ENCODE measurements around the gene CBFB. TPM values are rescaled to one million over a fixed set of nuclear protein-coding genes. Genes with fewer than 3 reads are reported as not detected.

The CBFB gene
- total RNA-seq, 3 donors from 2014 or later (not counting 1 experiment from before 2014, with no cell fraction given): 96.1 to 102 (median 97.2) TPM

DNA sequence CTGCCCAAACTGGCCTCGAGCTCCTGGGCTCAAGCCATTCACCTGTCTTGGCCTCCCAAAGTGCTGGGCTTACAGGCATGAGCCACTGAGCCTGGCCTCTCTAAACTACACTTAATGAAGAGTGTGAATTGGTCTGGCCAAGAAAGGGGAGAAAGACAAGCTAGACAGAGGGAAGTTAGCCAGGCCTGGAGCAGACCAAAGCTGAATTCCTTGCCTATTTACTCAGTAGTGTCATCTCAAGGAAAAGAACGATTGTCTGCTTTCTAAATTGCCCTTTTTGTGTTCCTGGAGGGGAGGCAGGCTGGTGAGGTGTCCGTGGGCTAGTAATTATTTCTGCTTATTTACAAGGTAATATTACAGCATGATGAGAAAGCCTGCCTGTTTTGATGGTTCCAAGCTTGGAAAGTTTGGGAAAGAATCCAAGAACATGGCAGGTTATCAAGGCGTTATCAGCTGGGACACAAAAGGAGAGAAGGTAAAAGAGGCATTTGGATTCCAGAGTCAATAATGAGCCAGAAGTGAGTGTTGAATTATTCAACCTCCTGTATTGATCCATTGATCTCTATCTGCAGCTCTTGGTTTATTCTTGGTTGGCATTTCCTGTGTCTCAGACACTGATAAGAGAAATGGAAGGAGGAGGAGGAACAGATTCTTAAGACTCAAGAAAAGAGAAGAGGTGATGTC, 6.3 kb upstream of the CBFB start:
- H3K27me3 Mint-ChIP-seq (ENCODE audit: low read depth in 2 of 2): peaks cover 0 to 3% of the 10 kb centered on the region in 2 donors
- no peaks in the 10 kb centered on the region for H3K4me1 ChIP-seq (ENCODE audit: control insufficient read depth, insufficient read depth, low read length)
- 80% methylated on average over 4 of the region's 4 CpGs for WGBS (ENCODE audit: insufficient coverage)
- TF ChIP-seq, protein P1, sequence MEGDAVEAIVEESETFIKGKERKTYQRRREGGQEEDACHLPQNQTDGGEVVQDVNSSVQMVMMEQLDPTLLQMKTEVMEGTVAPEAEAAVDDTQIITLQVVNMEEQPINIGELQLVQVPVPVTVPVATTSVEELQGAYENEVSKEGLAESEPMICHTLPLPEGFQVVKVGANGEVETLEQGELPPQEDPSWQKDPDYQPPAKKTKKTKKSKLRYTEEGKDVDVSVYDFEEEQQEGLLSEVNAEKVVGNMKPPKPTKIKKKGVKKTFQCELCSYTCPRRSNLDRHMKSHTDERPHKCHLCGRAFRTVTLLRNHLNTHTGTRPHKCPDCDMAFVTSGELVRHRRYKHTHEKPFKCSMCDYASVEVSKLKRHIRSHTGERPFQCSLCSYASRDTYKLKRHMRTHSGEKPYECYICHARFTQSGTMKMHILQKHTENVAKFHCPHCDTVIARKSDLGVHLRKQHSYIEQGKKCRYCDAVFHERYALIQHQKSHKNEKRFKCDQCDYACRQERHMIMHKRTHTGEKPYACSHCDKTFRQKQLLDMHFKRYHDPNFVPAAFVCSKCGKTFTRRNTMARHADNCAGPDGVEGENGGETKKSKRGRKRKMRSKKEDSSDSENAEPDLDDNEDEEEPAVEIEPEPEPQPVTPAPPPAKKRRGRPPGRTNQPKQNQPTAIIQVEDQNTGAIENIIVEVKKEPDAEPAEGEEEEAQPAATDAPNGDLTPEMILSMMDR (IDR thresholded peaks at IDR 0.05): no peak
- H3K36me3 ChIP-seq (ENCODE audit: control insufficient read depth, insufficient read depth, low read length): no peaks in the 10 kb centered on the region
- DNase-seq (no peak), ATAC-seq (no peak)
- no peaks in the 10 kb centered on the region for H3K4me1 Mint-ChIP-seq
- no peaks in the 10 kb centered on the region for H3K9me3 Mint-ChIP-seq
- H3K4me3 ChIP-seq (ENCODE audit: low read length): no peak overlapping the region
- no peak overlapping the region for H3K27ac ChIP-seq (ENCODE audit: low read length)
- intact Hi-C loops (cut with micrococcal nuclease): no loop called here
- H3K27me3 ChIP-seq (ENCODE audit: control insufficient read depth, insufficient read depth, low read length): no peaks in the 10 kb centered on the region
- no peaks in the 10 kb centered on the region for H3K36me3 Mint-ChIP-seq
- no peak overlapping the region for H3K4me3 Mint-ChIP-seq
- no peaks in the 10 kb centered on the region for H3K9me3 ChIP-seq (ENCODE audit: control insufficient read depth, insufficient read depth, low read length)
- no peak overlapping the region for H3K27ac Mint-ChIP-seq

DNA sequence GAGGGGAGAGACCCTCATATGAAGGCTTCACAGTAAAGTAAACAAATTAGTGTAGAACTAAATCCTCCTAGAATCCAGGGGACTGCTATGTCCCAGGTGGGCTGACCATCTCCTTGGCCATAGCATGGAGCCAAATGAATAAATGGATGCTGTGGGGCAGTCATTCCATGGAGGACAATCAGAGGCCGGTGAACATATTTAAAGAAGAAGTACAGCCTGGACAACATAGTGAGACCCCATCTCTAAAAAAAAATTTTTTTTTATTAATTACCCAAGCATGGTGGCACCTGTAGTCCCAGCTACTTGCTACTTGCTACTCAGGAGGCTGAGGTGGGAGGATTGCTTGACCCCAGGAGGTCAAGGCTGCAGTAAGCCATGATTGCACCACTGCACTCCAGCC, 5.3 kb upstream of the CBFB start:
- no peak for DNase-seq
- Mint-ChIP-seq H3K27ac (no peak overlapping the region), H3K36me3 (no peaks in the 10 kb centered on the region), H3K4me3 (no peak overlapping the region), H3K9me3 (no peaks in the 10 kb centered on the region), H3K27me3 (ENCODE audit: low read depth in 2 of 2) (peaks cover 0 to 3% of the 10 kb centered on the region in 2 donors), H3K4me1 (peaks cover 0 to 5% of the 10 kb centered on the region in 2 donors)
- 100% methylated on average over 1 of the region's 1 CpG for WGBS (ENCODE audit: insufficient coverage)
- Histone ChIP-seq H3K36me3 (ENCODE audit: control insufficient read depth, insufficient read depth, low read length) (no peaks in the 10 kb centered on the region), H3K9me3 (ENCODE audit: control insufficient read depth, insufficient read depth, low read length) (no peaks in the 10 kb centered on the region), H3K4me3 (ENCODE audit: low read length) (no peak overlapping the region), H3K27ac (ENCODE audit: low read length) (no peak overlapping the region), H3K27me3 (ENCODE audit: control insufficient read depth, insufficient read depth, low read length) (no peaks in the 10 kb centered on the region), H3K4me1 (ENCODE audit: control insufficient read depth, insufficient read depth, low read length) (peaks cover 8% of the 10 kb centered on the region)
- ATAC-seq: no peak
- intact Hi-C loops (cut with micrococcal nuclease): no loop called here
- TF ChIP-seq, protein P1 (IDR thresholded peaks at IDR 0.05): no peak

DNA sequence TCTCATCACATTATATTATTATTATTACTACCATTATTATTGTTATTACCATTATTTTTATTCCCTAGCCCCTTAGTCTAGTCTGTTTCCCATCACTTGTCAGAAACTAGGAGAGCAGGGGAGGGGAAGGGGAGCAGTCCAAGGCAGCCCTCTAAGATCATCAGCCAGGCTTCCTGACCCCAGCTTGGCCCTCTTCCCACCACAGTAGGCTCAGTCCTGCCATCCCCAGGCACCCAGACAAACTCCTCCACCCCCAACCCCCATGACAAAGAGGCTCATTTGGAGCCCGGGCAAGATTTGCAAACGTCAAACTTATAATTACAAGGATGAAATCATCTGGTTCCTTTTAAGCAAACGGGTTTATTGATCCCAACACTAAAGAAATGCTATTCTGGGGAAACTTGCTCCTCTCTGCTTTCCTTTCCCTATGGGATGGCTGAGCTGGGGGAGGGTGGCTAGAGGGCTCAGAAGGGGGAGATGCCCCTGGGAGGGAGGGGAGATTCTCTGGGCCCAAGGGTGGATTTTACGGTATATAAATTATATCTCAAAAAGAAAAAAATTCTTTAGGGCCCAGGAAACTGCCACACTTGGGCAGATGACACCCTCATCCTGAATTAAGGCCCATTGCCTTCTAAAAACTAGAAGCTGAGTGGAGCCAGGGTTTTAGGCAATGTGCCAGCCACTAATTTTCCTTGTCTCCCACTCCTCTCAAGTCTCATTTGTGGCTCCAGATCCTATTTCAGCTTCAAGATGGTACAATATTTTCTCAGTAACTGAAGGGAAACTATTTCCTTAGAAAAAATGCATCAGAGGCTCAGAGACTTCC, 4.4 kb upstream of the CBFB start:
- WGBS (ENCODE audit: insufficient coverage): 96% methylated on average over 3 of the region's 4 CpGs
- no peak overlapping the region for H3K27ac Mint-ChIP-seq
- no peak for ATAC-seq
- H3K9me3 Mint-ChIP-seq: no peaks in the 10 kb centered on the region
- Histone ChIP-seq H3K27ac (ENCODE audit: low read length) (no peak overlapping the region), H3K36me3 (ENCODE audit: control insufficient read depth, insufficient read depth, low read length) (no peaks in the 10 kb centered on the region), H3K27me3 (ENCODE audit: control insufficient read depth, insufficient read depth, low read length) (no peaks in the 10 kb centered on the region), H3K9me3 (ENCODE audit: control insufficient read depth, insufficient read depth, low read length) (no peaks in the 10 kb centered on the region), H3K4me3 (ENCODE audit: low read length) (no peak overlapping the region), H3K4me1 (ENCODE audit: control insufficient read depth, insufficient read depth, low read length) (peaks cover 9% of the 10 kb centered on the region)
- peaks cover 0 to 6% of the 10 kb centered on the region in 2 donors for H3K4me1 Mint-ChIP-seq
- TF ChIP-seq, protein P1 (IDR thresholded peaks at IDR 0.05): no peak
- no peak overlapping the region for H3K4me3 Mint-ChIP-seq
- DNase-seq: no peak
- intact Hi-C loops (cut with micrococcal nuclease): no loop called here
- peaks cover 0 to 3% of the 10 kb centered on the region in 2 donors for H3K27me3 Mint-ChIP-seq (ENCODE audit: low read depth in 2 of 2)
- H3K36me3 Mint-ChIP-seq: no peaks in the 10 kb centered on the region
